Panc1 (cell line): ENCODE measurements around the gene NEU1.

Experiments used
- CTCF ChIP-seq: fragments of 450-650 bp; IDR thresholded peaks from 2 replicates; pipeline ENCODE4 v1.5.1; 2017; ENCODE audit warnings: mild to moderate bottlenecking
- POLR2AphosphoS5 ChIP-seq: IDR thresholded peaks from 2 replicates; pipeline ENCODE4 v1.6.1; 2012; ENCODE audit warnings: mild to moderate bottlenecking, low read depth, low read length, moderate library complexity
- REST ChIP-seq, 2 experiments: IDR thresholded peaks; 2 replicates each; pipeline ENCODE4 v1.6.1; 2011 to 2012; ENCODE audit warnings: low read depth in 2 of 2, control low read depth in 1 of 2, low read length in 1 of 2, mild to moderate bottlenecking in 1 of 2, moderate library complexity in 1 of 2; ENCODE audit not compliant: insufficient read depth in 1 of 2
- SIN3A ChIP-seq: IDR thresholded peaks from 2 replicates; pipeline ENCODE4 v1.6.1; 2012; ENCODE audit warnings: low read depth, mild to moderate bottlenecking, low read length, moderate library complexity, borderline replicate concordance; ENCODE audit not compliant: insufficient read depth

- TF ChIP-seq CTCF (no peak), REST (IDR thresholded peaks at IDR 0.05; ENCODE audit: insufficient read depth in 1 of 2, low read depth in 2 of 2, low read length in 1 of 2) (no peak), POLR2AphosphoS5 (no peak), SIN3A (no peak)
Observed at GRCh38 chr6:31878222-31878621, 15.6 kb upstream of the NEU1 start.
